Activated naive CD4-positive, alpha-beta T cell treated with anti-CD3 and anti-CD28 coated beads for 36 hours (primary cell): ENCODE measurements around the gene ABHD2. TPM values are rescaled to one million over a fixed set of nuclear protein-coding genes. Genes with fewer than 3 reads are reported as not detected.
A peak's percentile ranks its signal among the peaks of the same experiment; 100 is the strongest.
"Not testable (repeated sequence)": the region's sequence is repeated elsewhere in the genome, so short reads cannot be mapped to it uniquely, and the experiment has no call there.

Source experiments
- CTCF ChIA-PET: fragments of 350-600 bp; sonication (Branson Sonifier 250); formaldehyde crosslinking; loops from one replicate; lab custom pipeline; 2021; ENCODE audit warnings: antibody characterized with exemption; lab: Charles Lee
- DNase-seq: peaks from one replicate; pipeline ENCODE4 v3.0.0-alpha.2; 2020
- H3K27ac Mint-ChIP-seq: one replicate; pipeline ENCODE4 v1.8.0; 2021; ENCODE audit warnings: mild to moderate bottlenecking, mixed read lengths
- H3K27me3 Mint-ChIP-seq: one replicate; pipeline ENCODE4 v1.8.0; 2021; ENCODE audit warnings: low read depth, mixed read lengths
- H3K36me3 Mint-ChIP-seq: one replicate; pipeline ENCODE4 v1.8.0; 2021; ENCODE audit warnings: low read depth, mixed read lengths
- H3K4me1 Mint-ChIP-seq: one replicate; pipeline ENCODE4 v1.8.0; 2021; ENCODE audit warnings: low read depth, mixed read lengths
- H3K4me3 Mint-ChIP-seq: one replicate; pipeline ENCODE4 v1.8.0; 2021; ENCODE audit warnings: mild to moderate bottlenecking, moderate library complexity, mixed read lengths
- H3K9me3 Mint-ChIP-seq: one replicate; pipeline ENCODE4 v1.8.0; 2021; ENCODE audit warnings: mixed read lengths
- intact Hi-C: fragments of 100-400 bp; cut with micrococcal nuclease; formaldehyde crosslinking; loops from one replicate; pipeline ENCODE4 v1.15.1; 2023
- total RNA-seq, 2 experiments: library from RNA; stranded (reverse); gene quantifications; one replicate each; pipeline ENCODE4 v1.2.3, GENCODE V29; 2021

ABHD2 gene
- total RNA-seq, 2 experiments from 2014 or later, result 57.2 to 64.9 TPM

- H3K27ac Mint-ChIP-seq, H3K9me3 Mint-ChIP-seq, DNase-seq, H3K27me3 Mint-ChIP-seq, H3K36me3 Mint-ChIP-seq, H3K4me3 Mint-ChIP-seq: not testable (repeated sequence)
- CTCF ChIA-PET, result interaction anchor here (0.6 to 2.6 kb wide), 4 partner anchors 33 to 348 kb away, joined by 3 to 17 read pairs (median 6); no protein-coding TSS in a partner anchor
- intact Hi-C loops, result loop anchor here (5.0 kb wide), 2 partner anchors 113 to 618 kb away; partner anchors contain the start of gene AEN
- H3K4me1 Mint-ChIP-seq, result peaks cover 12% of the 10 kb centered on the region
These were observed 151.9 kb downstream of the ABHD2 start for GRCh38 chr15:89239883-89240810.

GRCh38 chr15:89243046-89243690 is 154.9 kb downstream of the ABHD2 start:
- no peak for DNase-seq
- no peaks in the 10 kb centered on the region for H3K27me3 Mint-ChIP-seq
- peak overlapping the region; percentile 98 for H3K4me3 Mint-ChIP-seq
- peaks cover 33% of the 10 kb centered on the region for H3K36me3 Mint-ChIP-seq
- H3K27ac Mint-ChIP-seq, result peak overlapping the region; percentile 93
- intact Hi-C loops, result loop anchor here (1.0 to 5.0 kb wide), 6 partner anchors 36 to 621 kb away; partner anchors contain the start of genes AEN and HAPLN3
- no peaks in the 10 kb centered on the region for H3K9me3 Mint-ChIP-seq
- H3K4me1 Mint-ChIP-seq, result peaks cover 31% of the 10 kb centered on the region
- CTCF ChIA-PET, result interaction anchor here (0.7 to 3.4 kb wide), 5 partner anchors 36 to 185 kb away, joined by 3 to 38 read pairs (median 11); no protein-coding TSS in a partner anchor

GRCh38 chr15:89243691-89244573 is 155.7 kb downstream of the ABHD2 start, which contains the start of gene FANCI:
Gene FANCI, plus strand, starts transcription at chr15:89243979. Its CDS starts 3,669 bp downstream, at chr15:89247648.
- no peaks in the 10 kb centered on the region for H3K27me3 Mint-ChIP-seq
- CTCF ChIA-PET, result interaction anchor here (0.8 to 3.4 kb wide), 7 partner anchors 37 to 339 kb away, joined by 3 to 38 read pairs (median 3); no protein-coding TSS in a partner anchor
- intact Hi-C loops, result loop anchor here (1.0 to 5.0 kb wide), 9 partner anchors 37 to 622 kb away; partner anchors contain the start of genes ABHD2, AEN, HAPLN3 and POLG
- DNase-seq, result peak; percentile 99
- peaks cover 31% of the 10 kb centered on the region for H3K4me1 Mint-ChIP-seq
- H3K36me3 Mint-ChIP-seq, result peaks cover 40% of the 10 kb centered on the region
- H3K27ac Mint-ChIP-seq, result peak within 1 kb of the TSS; percentile 93
- peak within 1 kb of the TSS; percentile 98 for H3K4me3 Mint-ChIP-seq
- no peaks in the 10 kb centered on the region for H3K9me3 Mint-ChIP-seq

- Mint-ChIP-seq H3K36me3 (peaks cover 45% of the 10 kb centered on the region), H3K4me3 (peak overlapping the region; percentile 98), H3K4me1 (peaks cover 33% of the 10 kb centered on the region), H3K27me3 (no peaks in the 10 kb centered on the region), H3K27ac (peak overlapping the region; percentile 93), H3K9me3 (no peaks in the 10 kb centered on the region)
- CTCF ChIA-PET, result interaction anchor here (0.6 to 3.4 kb wide), 10 partner anchors 10 to 339 kb away, joined by 3 to 38 read pairs (median 3); no protein-coding TSS in a partner anchor
- intact Hi-C loops, result loop anchor here (1.0 to 5.0 kb wide), 5 partner anchors 90 to 622 kb away; partner anchors contain the start of genes ABHD2, AEN, POLG and TICRR
- no peak for DNase-seq
These were observed 156.3 kb downstream of the ABHD2 start for GRCh38 chr15:89244574-89244903.

GRCh38 chr15:89247446-89247845 is 159.2 kb downstream of the ABHD2 start:
- peaks cover 59% of the 10 kb centered on the region for H3K36me3 Mint-ChIP-seq
- no peak for DNase-seq
- intact Hi-C loops, result no loop called here
- H3K27me3 Mint-ChIP-seq, result no peaks in the 10 kb centered on the region
- CTCF ChIA-PET, result no interaction called here
- no peaks in the 10 kb centered on the region for H3K9me3 Mint-ChIP-seq
- H3K4me3 Mint-ChIP-seq, result no peak overlapping the region
- no peak overlapping the region for H3K27ac Mint-ChIP-seq
- H3K4me1 Mint-ChIP-seq, result peaks cover 34% of the 10 kb centered on the region

- no peak overlapping the region for H3K27ac Mint-ChIP-seq
- CTCF ChIA-PET, result interaction anchor here (1.0 kb wide), 2 partner anchors 36 to 42 kb away, joined by 3 read pairs; no protein-coding TSS in a partner anchor
- no peaks in the 10 kb centered on the region for H3K27me3 Mint-ChIP-seq
- DNase-seq, result no peak
- intact Hi-C loops, result no loop called here
- H3K4me1 Mint-ChIP-seq, result peaks cover 27% of the 10 kb centered on the region
- peaks cover 66% of the 10 kb centered on the region for H3K36me3 Mint-ChIP-seq
- H3K9me3 Mint-ChIP-seq, result no peaks in the 10 kb centered on the region
- no peak overlapping the region for H3K4me3 Mint-ChIP-seq
These were observed 160.3 kb downstream of the ABHD2 start for GRCh38 chr15:89248584-89248983.

GRCh38 chr15:89250142-89250541 is 161.9 kb downstream of the ABHD2 start:
- H3K27me3 Mint-ChIP-seq, H3K27ac Mint-ChIP-seq, CTCF ChIA-PET, DNase-seq, intact Hi-C loops, H3K9me3 Mint-ChIP-seq, H3K4me3 Mint-ChIP-seq: not testable (repeated sequence)
- Mint-ChIP-seq H3K36me3 (peaks cover 60% of the 10 kb centered on the region), H3K4me1 (peaks cover 22% of the 10 kb centered on the region)

Other genes starting within 250 kb of the ABHD2 start
- 100 to 1,000 TPM; 103 to 105 TPM for gene HAPLN3, start 192.9 kb upstream of the ABHD2 start, total RNA-seq
- 10 to 100 TPM; 28.2 to 31.6 TPM for gene MFGE8, start 175.1 kb upstream of the ABHD2 start, total RNA-seq
- not detected for gene RLBP1, start 133.1 kb downstream of the ABHD2 start, total RNA-seq
- 100 to 1,000 TPM; 268 to 283 TPM for gene FANCI, start 155.5 kb downstream of the ABHD2 start, total RNA-seq
- gene POLG, start 246.4 kb downstream of the ABHD2 start, total RNA-seq, result 10 to 100 TPM; 93.0 to 96.5 TPM